HEK293 (cell line): ENCODE data around the gene HDAC7.
A peak's percentile ranks its signal among the peaks of the same experiment; 100 is the strongest.

ENCODE experiments used
- CTCF ChIA-PET: fragments of 350-600 bp; formaldehyde crosslinking; extraction: SDS; loops from one replicate; lab custom pipeline; 2021; ENCODE audit warnings: antibody characterized with exemption; lab: Yijun Ruan, JAX
- POLR2A ChIA-PET: fragments of 300-600 bp; formaldehyde crosslinking; extraction: SDS; loops from one replicate; lab custom pipeline; 2020; ENCODE audit warnings: antibody characterized with exemption, inconsistent platforms; lab: Yijun Ruan, JAX
- H3K27ac ChIP-seq: fragments of 200-500 bp; sonication (Bioruptor generic); 2 replicates; pipeline ENCODE4 v1.5.1; 2014; ENCODE audit warnings: low read depth, low read length, control low read depth, inconsistent platforms; ENCODE audit errors: extremely low read depth
- H3K36me3 ChIP-seq, 2 experiments: fragments of 200-500 bp in 1 of 2; sonication (Bioruptor generic) in 1 of 2; 1 replicate in 1 of 2; 2 replicates in 1 of 2; pipeline ENCODE4 v1.5.1; 2014 to 2017; ENCODE audit warnings: inconsistent platforms in 2 of 2, low read length in 2 of 2; ENCODE audit not compliant: control insufficient read depth in 2 of 2, insufficient read depth in 1 of 2
- H3K4me1 ChIP-seq: fragments of 200-500 bp; sonication (Bioruptor generic); 2 replicates; pipeline ENCODE4 v1.5.1; 2014; ENCODE audit warnings: mild to moderate bottlenecking, low read length, inconsistent platforms; ENCODE audit not compliant: control insufficient read depth, insufficient read depth
- H3K4me3 ChIP-seq: 2 replicates; pipeline ENCODE4 v1.5.1; 2011; ENCODE audit warnings: low read depth, mild to moderate bottlenecking, control low read depth, low read length, moderate library complexity
- H3K9me3 ChIP-seq: fragments of 200-500 bp; sonication (Bioruptor generic); 2 replicates; pipeline ENCODE4 v1.5.1; 2014; ENCODE audit warnings: low read depth, low read length, inconsistent platforms; ENCODE audit not compliant: control insufficient read depth, insufficient read depth
- BCL11B ChIP-seq: fragments of 450-650 bp; formaldehyde crosslinking; IDR thresholded peaks from 2 replicates; pipeline ENCODE4 v1.5.1; 2016; ENCODE audit warnings: low read depth, missing biosample characterization, missing genetic modification characterization
- GLIS1 ChIP-seq: fragments of 450-650 bp; formaldehyde crosslinking; IDR thresholded peaks from 2 replicates; pipeline ENCODE4 v1.5.1; 2016; ENCODE audit warnings: missing biosample characterization, missing genetic modification characterization
- GLIS2 ChIP-seq: fragments of 450-650 bp; formaldehyde crosslinking; IDR thresholded peaks from 2 replicates; pipeline ENCODE4 v1.5.1; 2016; ENCODE audit warnings: missing biosample characterization, missing genetic modification characterization
- IKZF3 ChIP-seq: fragments of 450-650 bp; IDR thresholded peaks from 2 replicates; pipeline ENCODE4 v1.5.0; 2018; ENCODE audit warnings: missing biosample characterization, mild to moderate bottlenecking, missing genetic modification characterization, moderate library complexity
- SP2 ChIP-seq: fragments of 450-650 bp; formaldehyde crosslinking; IDR thresholded peaks from 2 replicates; pipeline ENCODE4 v1.5.1; 2016; ENCODE audit warnings: missing biosample characterization, missing genetic modification characterization
- SP3 ChIP-seq: fragments of 450-650 bp; formaldehyde crosslinking; IDR thresholded peaks from 2 replicates; pipeline ENCODE4 v1.5.1; 2016; ENCODE audit warnings: missing biosample characterization, missing genetic modification characterization
- ZBTB8A ChIP-seq: fragments of 450-650 bp; formaldehyde crosslinking; IDR thresholded peaks from 2 replicates; pipeline ENCODE4 v1.5.1; 2016; ENCODE audit warnings: missing biosample characterization, missing genetic modification characterization
- ZFP69B ChIP-seq: fragments of 450-650 bp; formaldehyde crosslinking; IDR thresholded peaks from 2 replicates; pipeline ENCODE4 v1.5.1; 2016; ENCODE audit warnings: missing biosample characterization, missing genetic modification characterization
- ZIC2 ChIP-seq: fragments of 450-650 bp; formaldehyde crosslinking; IDR thresholded peaks from 2 replicates; pipeline ENCODE4 v1.5.1; 2016; ENCODE audit warnings: missing biosample characterization, missing genetic modification characterization
- ZNF341 ChIP-seq: fragments of 450-650 bp; formaldehyde crosslinking; IDR thresholded peaks from 2 replicates; pipeline ENCODE4; 2016; ENCODE audit warnings: low read depth, missing biosample characterization, missing genetic modification characterization
- ZNF626 ChIP-seq: fragments of 450-650 bp; sonication (Bioruptor Pico); formaldehyde crosslinking; IDR thresholded peaks from 2 replicates; pipeline ENCODE4 v1.5.1; 2018; ENCODE audit warnings: missing biosample characterization, missing genetic modification characterization, inconsistent platforms
- ZSCAN30 ChIP-seq: fragments of 450-650 bp; IDR thresholded peaks from 2 replicates; pipeline ENCODE4 v1.5.1; 2018; ENCODE audit warnings: missing biosample characterization, mild to moderate bottlenecking, missing genetic modification characterization, moderate library complexity
- TF ChIP-seq, protein P1 (sequence below): fragments of 450-650 bp; formaldehyde crosslinking; IDR thresholded peaks from 2 replicates; pipeline ENCODE4 v1.5.1; 2017; ENCODE audit warnings: missing biosample characterization, missing genetic modification characterization
- TF ChIP-seq, protein P2 (sequence below): IDR thresholded peaks from 2 replicates; pipeline ENCODE4 v1.6.1; 2011; ENCODE audit warnings: mild to moderate bottlenecking, low read depth, low read length, borderline replicate concordance
- TF ChIP-seq, protein P3 (sequence below): fragments of 450-650 bp; formaldehyde crosslinking; IDR thresholded peaks from 2 replicates; pipeline ENCODE4 v1.5.1; 2016; ENCODE audit warnings: missing biosample characterization, missing genetic modification characterization
- TF ChIP-seq, protein P4 (sequence below): fragments of 450-650 bp; formaldehyde crosslinking; IDR thresholded peaks from 2 replicates; pipeline ENCODE4 v1.5.1; 2017; ENCODE audit warnings: missing biosample characterization, missing genetic modification characterization
- TF ChIP-seq, protein P5 (sequence below): fragments of 450-650 bp; formaldehyde crosslinking; conservative IDR thresholded peaks from 2 replicates; pipeline ENCODE4 v1.5.1; 2016; ENCODE audit warnings: low read depth, missing biosample characterization, missing genetic modification characterization
- TF ChIP-seq, protein P6 (sequence below): fragments of 450-650 bp; formaldehyde crosslinking; IDR thresholded peaks from 2 replicates; pipeline ENCODE4 v1.5.1; 2016; ENCODE audit warnings: missing biosample characterization, missing genetic modification characterization

Gene HDAC7

DNA sequence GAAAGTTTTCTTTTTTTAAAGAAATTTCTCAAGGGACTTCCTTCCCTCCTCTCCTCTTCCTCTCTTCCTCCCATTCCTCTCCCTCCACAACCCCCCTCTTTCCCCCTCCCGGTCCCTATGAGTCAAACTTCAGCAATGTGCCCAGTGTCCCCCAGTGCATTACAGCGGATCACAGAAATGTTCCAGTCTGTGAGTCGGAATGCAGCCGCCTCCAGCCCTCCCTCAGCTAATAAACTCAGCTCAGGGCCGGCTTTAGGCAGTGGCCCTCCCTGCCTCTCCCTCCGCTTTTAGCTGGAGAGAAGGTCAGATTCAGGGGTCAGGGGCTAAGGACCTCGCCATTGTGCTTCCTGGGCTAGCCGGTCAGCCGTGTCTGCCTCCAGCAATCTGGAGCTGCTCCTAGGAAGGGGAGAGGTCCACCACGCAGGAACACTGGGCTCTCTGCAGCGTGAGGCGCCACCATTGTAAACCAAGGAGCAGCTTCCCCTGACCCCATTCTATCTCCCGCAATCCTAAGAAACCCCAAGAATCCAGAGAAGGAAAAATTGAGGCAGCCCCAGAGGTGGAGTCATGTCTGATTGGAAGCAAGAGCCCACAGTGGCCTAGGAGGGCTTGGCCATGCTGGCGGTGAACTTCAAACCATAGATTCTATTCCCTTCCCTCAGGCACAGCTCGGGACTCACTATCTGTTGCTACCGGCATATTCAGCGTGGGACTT, 1.1 kb upstream of the HDAC7 start (continued):
- TF ChIP-seq, protein P1, sequence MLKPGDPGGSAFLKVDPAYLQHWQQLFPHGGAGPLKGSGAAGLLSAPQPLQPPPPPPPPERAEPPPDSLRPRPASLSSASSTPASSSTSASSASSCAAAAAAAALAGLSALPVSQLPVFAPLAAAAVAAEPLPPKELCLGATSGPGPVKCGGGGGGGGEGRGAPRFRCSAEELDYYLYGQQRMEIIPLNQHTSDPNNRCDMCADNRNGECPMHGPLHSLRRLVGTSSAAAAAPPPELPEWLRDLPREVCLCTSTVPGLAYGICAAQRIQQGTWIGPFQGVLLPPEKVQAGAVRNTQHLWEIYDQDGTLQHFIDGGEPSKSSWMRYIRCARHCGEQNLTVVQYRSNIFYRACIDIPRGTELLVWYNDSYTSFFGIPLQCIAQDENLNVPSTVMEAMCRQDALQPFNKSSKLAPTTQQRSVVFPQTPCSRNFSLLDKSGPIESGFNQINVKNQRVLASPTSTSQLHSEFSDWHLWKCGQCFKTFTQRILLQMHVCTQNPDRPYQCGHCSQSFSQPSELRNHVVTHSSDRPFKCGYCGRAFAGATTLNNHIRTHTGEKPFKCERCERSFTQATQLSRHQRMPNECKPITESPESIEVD (tag by site-specific recombination): no peak

DNA sequence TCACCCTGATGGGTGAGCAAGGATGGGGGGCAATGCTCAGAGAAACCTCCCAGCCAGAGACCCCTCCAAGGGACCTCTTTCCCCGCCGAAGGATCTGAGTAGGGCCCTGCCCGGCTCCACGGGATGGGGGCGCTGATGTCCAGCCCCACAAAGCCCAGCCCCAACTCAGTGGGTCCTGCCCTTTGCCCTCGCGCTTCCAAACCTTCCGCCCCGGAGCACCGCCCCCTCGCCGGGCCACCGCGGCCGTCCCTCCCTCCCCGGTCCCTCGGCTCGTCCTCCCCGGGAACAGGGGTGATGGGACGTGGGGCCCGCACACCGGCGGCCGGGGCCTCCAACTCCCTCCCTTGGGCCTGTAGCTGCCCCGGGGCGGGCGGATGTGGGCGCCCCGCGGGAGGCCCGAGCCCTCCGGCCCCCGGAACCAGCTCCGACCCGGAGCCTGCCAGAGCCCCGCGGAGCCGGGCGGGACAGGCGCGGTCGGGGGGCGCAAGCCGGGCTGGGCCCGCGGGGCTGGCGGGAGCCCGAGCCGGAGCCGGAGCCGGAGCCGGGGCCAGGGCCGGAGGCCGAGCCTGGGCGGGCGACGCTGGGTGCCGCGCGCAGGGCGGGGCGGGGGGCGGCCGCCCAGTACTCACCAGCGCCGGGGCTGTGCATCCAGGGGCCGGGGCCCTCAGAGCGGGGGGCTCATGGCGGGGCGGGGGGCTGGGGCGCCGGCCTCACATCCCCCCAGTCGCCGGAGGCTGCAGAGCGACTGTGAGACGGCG, 386 bp downstream of the HDAC7 start:
- H3K4me1 ChIP-seq: peaks cover 3% of the 10 kb centered on the region; the same call in 1 of the 2 replicates
- H3K27ac ChIP-seq: peak overlapping the region; percentile 89
- peak overlapping the region; percentile 67 for H3K4me3 ChIP-seq
- H3K36me3 ChIP-seq: peaks cover 0 to 7% of the 10 kb centered on the region in 2 experiments; a peak in 1 of 3 replicates
- CTCF ChIA-PET: interaction anchor here (0.8 to 7.3 kb wide), 6 partner anchors 16 to 78 kb away, joined by 3 to 91 read pairs (median 4); no protein-coding TSS in a partner anchor
- POLR2A ChIA-PET: interaction anchor here (0.8 to 2.6 kb wide), 9 partner anchors 9 to 51 kb away, joined by 3 to 15 read pairs (median 3); no protein-coding TSS in a partner anchor
- H3K9me3 ChIP-seq: no peaks in the 10 kb centered on the region
- TF ChIP-seq BCL11B (tag by site-specific recombination) (peak; percentile 76), ZNF626 (tag by site-specific recombination) (no peak), ZBTB8A (tag by site-specific recombination) (peak; percentile 64; the same call in 1 of the 2 replicates), ZIC2 (tag by site-specific recombination) (peak; percentile 44), GLIS1 (tag by site-specific recombination) (peak; percentile 33), IKZF3 (no peak), ZFP69B (tag by site-specific recombination) (peak; percentile 12; the same call in 1 of the 2 replicates), ZSCAN30 (0 out of 2 replicates have a peak, but pooled peaks have one; percentile 55), GLIS2 (tag by site-specific recombination) (peak; percentile 84), ZNF341 (tag by site-specific recombination) (0 out of 2 replicates have a peak, but pooled peaks have one; percentile 37), SP3 (tag by site-specific recombination) (peak; percentile 57), SP2 (tag by site-specific recombination) (peak; percentile 74)
- TF ChIP-seq, protein P2, sequence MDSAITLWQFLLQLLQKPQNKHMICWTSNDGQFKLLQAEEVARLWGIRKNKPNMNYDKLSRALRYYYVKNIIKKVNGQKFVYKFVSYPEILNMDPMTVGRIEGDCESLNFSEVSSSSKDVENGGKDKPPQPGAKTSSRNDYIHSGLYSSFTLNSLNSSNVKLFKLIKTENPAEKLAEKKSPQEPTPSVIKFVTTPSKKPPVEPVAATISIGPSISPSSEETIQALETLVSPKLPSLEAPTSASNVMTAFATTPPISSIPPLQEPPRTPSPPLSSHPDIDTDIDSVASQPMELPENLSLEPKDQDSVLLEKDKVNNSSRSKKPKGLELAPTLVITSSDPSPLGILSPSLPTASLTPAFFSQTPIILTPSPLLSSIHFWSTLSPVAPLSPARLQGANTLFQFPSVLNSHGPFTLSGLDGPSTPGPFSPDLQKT: no peak
- TF ChIP-seq, protein P3, sequence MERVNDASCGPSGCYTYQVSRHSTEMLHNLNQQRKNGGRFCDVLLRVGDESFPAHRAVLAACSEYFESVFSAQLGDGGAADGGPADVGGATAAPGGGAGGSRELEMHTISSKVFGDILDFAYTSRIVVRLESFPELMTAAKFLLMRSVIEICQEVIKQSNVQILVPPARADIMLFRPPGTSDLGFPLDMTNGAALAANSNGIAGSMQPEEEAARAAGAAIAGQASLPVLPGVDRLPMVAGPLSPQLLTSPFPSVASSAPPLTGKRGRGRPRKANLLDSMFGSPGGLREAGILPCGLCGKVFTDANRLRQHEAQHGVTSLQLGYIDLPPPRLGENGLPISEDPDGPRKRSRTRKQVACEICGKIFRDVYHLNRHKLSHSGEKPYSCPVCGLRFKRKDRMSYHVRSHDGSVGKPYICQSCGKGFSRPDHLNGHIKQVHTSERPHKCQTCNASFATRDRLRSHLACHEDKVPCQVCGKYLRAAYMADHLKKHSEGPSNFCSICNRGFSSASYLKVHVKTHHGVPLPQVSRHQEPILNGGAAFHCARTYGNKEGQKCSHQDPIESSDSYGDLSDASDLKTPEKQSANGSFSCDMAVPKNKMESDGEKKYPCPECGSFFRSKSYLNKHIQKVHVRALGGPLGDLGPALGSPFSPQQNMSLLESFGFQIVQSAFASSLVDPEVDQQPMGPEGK (tag by site-specific recombination): peak; percentile 34; the same call in 1 of the 2 replicates
- TF ChIP-seq, protein P4, sequence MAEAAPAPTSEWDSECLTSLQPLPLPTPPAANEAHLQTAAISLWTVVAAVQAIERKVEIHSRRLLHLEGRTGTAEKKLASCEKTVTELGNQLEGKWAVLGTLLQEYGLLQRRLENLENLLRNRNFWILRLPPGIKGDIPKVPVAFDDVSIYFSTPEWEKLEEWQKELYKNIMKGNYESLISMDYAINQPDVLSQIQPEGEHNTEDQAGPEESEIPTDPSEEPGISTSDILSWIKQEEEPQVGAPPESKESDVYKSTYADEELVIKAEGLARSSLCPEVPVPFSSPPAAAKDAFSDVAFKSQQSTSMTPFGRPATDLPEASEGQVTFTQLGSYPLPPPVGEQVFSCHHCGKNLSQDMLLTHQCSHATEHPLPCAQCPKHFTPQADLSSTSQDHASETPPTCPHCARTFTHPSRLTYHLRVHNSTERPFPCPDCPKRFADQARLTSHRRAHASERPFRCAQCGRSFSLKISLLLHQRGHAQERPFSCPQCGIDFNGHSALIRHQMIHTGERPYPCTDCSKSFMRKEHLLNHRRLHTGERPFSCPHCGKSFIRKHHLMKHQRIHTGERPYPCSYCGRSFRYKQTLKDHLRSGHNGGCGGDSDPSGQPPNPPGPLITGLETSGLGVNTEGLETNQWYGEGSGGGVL (tag by site-specific recombination): peak; percentile 21; the same call in 1 of the 2 replicates
- TF ChIP-seq, protein P5, sequence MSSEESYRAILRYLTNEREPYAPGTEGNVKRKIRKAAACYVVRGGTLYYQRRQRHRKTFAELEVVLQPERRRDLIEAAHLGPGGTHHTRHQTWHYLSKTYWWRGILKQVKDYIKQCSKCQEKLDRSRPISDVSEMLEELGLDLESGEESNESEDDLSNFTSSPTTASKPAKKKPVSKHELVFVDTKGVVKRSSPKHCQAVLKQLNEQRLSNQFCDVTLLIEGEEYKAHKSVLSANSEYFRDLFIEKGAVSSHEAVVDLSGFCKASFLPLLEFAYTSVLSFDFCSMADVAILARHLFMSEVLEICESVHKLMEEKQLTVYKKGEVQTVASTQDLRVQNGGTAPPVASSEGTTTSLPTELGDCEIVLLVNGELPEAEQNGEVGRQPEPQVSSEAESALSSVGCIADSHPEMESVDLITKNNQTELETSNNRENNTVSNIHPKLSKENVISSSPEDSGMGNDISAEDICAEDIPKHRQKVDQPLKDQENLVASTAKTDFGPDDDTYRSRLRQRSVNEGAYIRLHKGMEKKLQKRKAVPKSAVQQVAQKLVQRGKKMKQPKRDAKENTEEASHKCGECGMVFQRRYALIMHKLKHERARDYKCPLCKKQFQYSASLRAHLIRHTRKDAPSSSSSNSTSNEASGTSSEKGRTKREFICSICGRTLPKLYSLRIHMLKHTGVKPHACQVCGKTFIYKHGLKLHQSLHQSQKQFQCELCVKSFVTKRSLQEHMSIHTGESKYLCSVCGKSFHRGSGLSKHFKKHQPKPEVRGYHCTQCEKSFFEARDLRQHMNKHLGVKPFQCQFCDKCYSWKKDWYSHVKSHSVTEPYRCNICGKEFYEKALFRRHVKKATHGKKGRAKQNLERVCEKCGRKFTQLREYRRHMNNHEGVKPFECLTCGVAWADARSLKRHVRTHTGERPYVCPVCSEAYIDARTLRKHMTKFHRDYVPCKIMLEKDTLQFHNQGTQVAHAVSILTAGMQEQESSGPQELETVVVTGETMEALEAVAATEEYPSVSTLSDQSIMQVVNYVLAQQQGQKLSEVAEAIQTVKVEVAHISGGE: 0 out of 2 replicates have a peak, but pooled peaks have one; percentile 30
- TF ChIP-seq, protein P6, sequence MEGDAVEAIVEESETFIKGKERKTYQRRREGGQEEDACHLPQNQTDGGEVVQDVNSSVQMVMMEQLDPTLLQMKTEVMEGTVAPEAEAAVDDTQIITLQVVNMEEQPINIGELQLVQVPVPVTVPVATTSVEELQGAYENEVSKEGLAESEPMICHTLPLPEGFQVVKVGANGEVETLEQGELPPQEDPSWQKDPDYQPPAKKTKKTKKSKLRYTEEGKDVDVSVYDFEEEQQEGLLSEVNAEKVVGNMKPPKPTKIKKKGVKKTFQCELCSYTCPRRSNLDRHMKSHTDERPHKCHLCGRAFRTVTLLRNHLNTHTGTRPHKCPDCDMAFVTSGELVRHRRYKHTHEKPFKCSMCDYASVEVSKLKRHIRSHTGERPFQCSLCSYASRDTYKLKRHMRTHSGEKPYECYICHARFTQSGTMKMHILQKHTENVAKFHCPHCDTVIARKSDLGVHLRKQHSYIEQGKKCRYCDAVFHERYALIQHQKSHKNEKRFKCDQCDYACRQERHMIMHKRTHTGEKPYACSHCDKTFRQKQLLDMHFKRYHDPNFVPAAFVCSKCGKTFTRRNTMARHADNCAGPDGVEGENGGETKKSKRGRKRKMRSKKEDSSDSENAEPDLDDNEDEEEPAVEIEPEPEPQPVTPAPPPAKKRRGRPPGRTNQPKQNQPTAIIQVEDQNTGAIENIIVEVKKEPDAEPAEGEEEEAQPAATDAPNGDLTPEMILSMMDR (tag by site-specific recombination): peak; percentile 44; the same call in 1 of the 2 replicates
